ENCODE data around the gene SERPINA10.
"Not testable (repeated sequence)": the region's sequence is repeated elsewhere in the genome, so short reads cannot be mapped to it uniquely, and the experiment has no call there.

SERPINA10 gene

DNA sequence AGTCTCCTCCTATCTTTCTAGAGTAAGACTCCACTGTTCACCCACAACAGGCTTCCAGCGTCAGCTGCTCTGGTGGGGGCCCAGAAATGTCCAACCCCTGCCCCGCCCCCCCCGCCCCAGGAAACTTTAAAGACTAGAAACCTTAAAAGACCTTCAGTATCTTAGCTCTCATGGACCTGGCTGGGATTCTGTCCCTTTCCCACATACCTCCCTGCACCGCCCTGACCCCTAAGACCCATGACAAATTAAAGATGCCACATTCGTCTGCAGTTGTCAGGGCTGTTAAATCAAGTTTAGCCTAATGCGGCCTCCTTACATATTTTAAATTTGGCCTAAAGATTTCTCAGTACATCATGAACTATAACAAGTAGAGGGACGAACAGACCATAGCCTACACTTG lies 10.0 kb upstream of the SERPINA10 start:
- Histone ChIP-seq H3K27ac (replicated peaks) (no peak overlapping the region), H3K4me3 (replicated peaks; ENCODE audit: insufficient read depth, low read length) (no peak overlapping the region), H3K27me3 (ENCODE audit: insufficient read depth, poor library complexity, severe bottlenecking) (no peaks in the 10 kb centered on the region)
- TF ChIP-seq, protein P1, sequence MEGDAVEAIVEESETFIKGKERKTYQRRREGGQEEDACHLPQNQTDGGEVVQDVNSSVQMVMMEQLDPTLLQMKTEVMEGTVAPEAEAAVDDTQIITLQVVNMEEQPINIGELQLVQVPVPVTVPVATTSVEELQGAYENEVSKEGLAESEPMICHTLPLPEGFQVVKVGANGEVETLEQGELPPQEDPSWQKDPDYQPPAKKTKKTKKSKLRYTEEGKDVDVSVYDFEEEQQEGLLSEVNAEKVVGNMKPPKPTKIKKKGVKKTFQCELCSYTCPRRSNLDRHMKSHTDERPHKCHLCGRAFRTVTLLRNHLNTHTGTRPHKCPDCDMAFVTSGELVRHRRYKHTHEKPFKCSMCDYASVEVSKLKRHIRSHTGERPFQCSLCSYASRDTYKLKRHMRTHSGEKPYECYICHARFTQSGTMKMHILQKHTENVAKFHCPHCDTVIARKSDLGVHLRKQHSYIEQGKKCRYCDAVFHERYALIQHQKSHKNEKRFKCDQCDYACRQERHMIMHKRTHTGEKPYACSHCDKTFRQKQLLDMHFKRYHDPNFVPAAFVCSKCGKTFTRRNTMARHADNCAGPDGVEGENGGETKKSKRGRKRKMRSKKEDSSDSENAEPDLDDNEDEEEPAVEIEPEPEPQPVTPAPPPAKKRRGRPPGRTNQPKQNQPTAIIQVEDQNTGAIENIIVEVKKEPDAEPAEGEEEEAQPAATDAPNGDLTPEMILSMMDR (IDR thresholded peaks at IDR 0.05; ENCODE audit: insufficient read depth, low read length), result no peak
- TF ChIP-seq GABPA (IDR thresholded peaks at IDR 0.05; ENCODE audit: low read depth) (no peak), SPI1 (IDR thresholded peaks at IDR 0.05; ENCODE audit: borderline replicate concordance, low read depth) (no peak), POLR2AphosphoS5 (IDR thresholded peaks at IDR 0.05; ENCODE audit: low read depth) (no peak)
- TF ChIP-seq, protein P2, sequence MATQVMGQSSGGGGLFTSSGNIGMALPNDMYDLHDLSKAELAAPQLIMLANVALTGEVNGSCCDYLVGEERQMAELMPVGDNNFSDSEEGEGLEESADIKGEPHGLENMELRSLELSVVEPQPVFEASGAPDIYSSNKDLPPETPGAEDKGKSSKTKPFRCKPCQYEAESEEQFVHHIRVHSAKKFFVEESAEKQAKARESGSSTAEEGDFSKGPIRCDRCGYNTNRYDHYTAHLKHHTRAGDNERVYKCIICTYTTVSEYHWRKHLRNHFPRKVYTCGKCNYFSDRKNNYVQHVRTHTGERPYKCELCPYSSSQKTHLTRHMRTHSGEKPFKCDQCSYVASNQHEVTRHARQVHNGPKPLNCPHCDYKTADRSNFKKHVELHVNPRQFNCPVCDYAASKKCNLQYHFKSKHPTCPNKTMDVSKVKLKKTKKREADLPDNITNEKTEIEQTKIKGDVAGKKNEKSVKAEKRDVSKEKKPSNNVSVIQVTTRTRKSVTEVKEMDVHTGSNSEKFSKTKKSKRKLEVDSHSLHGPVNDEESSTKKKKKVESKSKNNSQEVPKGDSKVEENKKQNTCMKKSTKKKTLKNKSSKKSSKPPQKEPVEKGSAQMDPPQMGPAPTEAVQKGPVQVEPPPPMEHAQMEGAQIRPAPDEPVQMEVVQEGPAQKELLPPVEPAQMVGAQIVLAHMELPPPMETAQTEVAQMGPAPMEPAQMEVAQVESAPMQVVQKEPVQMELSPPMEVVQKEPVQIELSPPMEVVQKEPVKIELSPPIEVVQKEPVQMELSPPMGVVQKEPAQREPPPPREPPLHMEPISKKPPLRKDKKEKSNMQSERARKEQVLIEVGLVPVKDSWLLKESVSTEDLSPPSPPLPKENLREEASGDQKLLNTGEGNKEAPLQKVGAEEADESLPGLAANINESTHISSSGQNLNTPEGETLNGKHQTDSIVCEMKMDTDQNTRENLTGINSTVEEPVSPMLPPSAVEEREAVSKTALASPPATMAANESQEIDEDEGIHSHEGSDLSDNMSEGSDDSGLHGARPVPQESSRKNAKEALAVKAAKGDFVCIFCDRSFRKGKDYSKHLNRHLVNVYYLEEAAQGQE (IDR thresholded peaks at IDR 0.05; ENCODE audit: insufficient replicate concordance, low read depth), result no peak
- DNase-seq (ENCODE audit: low read depth in 1 of 2, low spot score in 1 of 2), result no peak

DNA sequence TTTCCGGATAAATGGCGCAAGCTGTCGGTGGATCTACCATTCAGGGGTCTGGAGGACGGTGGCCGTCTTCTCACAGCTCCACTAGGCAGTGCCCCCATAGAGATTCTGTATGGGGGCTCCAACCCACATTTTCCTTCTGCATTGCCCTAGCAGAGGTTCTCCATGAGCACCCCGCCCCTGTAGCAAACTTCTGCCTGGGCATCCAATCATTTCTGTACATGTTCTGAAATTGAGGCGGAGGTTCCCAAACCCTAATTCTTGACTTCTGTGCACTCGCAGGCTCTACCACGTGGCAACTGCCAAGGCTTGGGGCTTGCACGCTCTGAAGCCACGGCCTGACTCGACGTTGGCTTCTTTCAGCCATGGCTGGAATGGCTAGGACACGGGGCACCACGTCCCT lies 5.1 kb upstream of the SERPINA10 start:
- no peak overlapping the region for H3K4me3 ChIP-seq (replicated peaks; ENCODE audit: insufficient read depth, low read length)
- no peaks in the 10 kb centered on the region for H3K27me3 ChIP-seq (ENCODE audit: insufficient read depth, poor library complexity, severe bottlenecking)
- TF ChIP-seq GABPA (IDR thresholded peaks at IDR 0.05; ENCODE audit: low read depth), result no peak
- TF ChIP-seq SPI1 (IDR thresholded peaks at IDR 0.05; ENCODE audit: borderline replicate concordance, low read depth), result no peak
- TF ChIP-seq POLR2AphosphoS5 (IDR thresholded peaks at IDR 0.05; ENCODE audit: low read depth), result no peak
- TF ChIP-seq, protein P1 (IDR thresholded peaks at IDR 0.05; ENCODE audit: insufficient read depth, low read length), result no peak
- TF ChIP-seq, protein P2 (IDR thresholded peaks at IDR 0.05; ENCODE audit: insufficient replicate concordance, low read depth), result no peak
- no peak overlapping the region for H3K27ac ChIP-seq (replicated peaks)
- DNase-seq (ENCODE audit: low read depth in 1 of 2, low spot score in 1 of 2), result no peak

DNA sequence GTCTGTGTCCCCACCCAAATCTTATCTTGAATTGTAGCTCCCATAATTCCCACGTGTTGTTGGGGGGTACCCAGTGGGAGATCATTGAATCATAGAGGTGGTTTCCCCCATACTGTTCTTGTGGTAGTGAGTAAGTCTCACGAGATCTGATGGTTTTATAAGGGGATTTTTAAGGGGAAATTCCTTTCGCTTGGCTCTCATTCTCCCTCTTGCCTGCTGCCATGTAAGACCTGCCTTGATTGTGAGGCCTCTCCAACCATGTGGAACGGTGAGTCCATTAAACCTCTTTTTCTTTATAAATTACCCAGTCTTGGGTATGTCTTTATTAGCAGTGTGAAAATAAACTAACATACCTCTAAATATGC lies 3.1 kb upstream of the SERPINA10 start:
- DNase-seq (ENCODE audit: low read depth in 1 of 2, low spot score in 1 of 2); H3K4me3 ChIP-seq (replicated peaks; ENCODE audit: insufficient read depth, low read length); H3K27me3 ChIP-seq (ENCODE audit: insufficient read depth, poor library complexity, severe bottlenecking); H3K27ac ChIP-seq (replicated peaks): not testable (repeated sequence)

DNA sequence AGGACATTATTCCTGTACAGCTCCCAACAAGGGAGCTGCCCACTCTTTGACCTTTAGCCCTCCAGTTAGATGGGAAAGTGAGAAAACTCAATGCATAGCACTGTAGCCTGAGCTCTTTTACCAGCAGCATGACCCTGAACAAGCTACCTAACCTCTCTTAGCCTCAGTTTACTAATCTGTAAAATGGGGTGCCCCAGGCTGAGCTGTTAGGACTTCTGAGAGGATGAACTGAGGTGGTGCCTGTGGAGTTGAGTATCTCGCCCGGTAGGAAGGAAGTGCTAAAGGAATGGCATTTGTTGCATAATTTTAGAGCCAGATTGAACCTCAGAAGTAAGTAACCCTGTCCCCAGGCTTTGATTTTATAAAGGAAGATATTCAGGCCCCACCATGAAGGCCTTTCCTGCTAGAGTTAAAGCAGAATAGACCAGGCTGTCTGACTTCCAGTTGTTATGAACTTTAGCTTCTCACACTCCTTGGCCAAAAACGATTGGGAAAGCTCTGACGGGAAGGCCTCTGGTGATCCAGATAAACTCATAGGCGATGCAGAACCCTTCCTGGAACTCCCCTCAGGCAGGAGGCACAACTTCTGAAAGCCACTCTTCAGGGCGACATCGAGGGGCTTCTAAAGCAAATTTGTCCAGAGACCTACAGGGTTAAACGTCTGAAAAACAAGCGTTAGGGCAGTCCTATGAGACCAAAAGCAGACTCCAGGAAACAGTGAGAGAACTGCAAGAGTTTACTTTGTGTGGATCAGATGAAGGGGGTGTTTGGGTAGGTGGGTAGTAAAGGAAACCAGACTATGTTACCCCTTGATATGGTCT lies 2.5 kb upstream of the SERPINA10 start:
- no peak for TF ChIP-seq POLR2AphosphoS5 (IDR thresholded peaks at IDR 0.05; ENCODE audit: low read depth)
- TF ChIP-seq, protein P1 (IDR thresholded peaks at IDR 0.05; ENCODE audit: insufficient read depth, low read length), result no peak
- TF ChIP-seq, protein P2 (IDR thresholded peaks at IDR 0.05; ENCODE audit: insufficient replicate concordance, low read depth), result no peak
- TF ChIP-seq SPI1 (IDR thresholded peaks at IDR 0.05; ENCODE audit: borderline replicate concordance, low read depth), result no peak
- no peak for TF ChIP-seq GABPA (IDR thresholded peaks at IDR 0.05; ENCODE audit: low read depth)
- Histone ChIP-seq H3K27ac (replicated peaks) (no peak overlapping the region), H3K27me3 (ENCODE audit: insufficient read depth, poor library complexity, severe bottlenecking) (no peaks in the 10 kb centered on the region), H3K4me3 (replicated peaks; ENCODE audit: insufficient read depth, low read length) (no peak overlapping the region)
- DNase-seq (ENCODE audit: low read depth in 1 of 2, low spot score in 1 of 2), result no peak

All from HL-60 (cell line).